Mesodermal cell (in vitro differentiated cells): ENCODE measurements around the gene DUSP9.
"Not testable (repeated sequence)": the region's sequence is repeated elsewhere in the genome, so short reads cannot be mapped to it uniquely, and the experiment has no call there.

Source experiments
- H3K27ac ChIP-seq: 2 replicates; pipeline ENCODE4 v1.7.0; 2013; ENCODE audit warnings: mild to moderate bottlenecking, low read depth, low read length, moderate library complexity; ENCODE audit not compliant: severe bottlenecking
- H3K36me3 ChIP-seq: 2 replicates; pipeline ENCODE4 v1.7.1; 2013; ENCODE audit warnings: mild to moderate bottlenecking, low read length, moderate library complexity; ENCODE audit not compliant: control insufficient read depth, insufficient read depth
- H3K4me1 ChIP-seq: one replicate; pipeline ENCODE4 v1.7.1; 2013; ENCODE audit warnings: mild to moderate bottlenecking, low read length; ENCODE audit not compliant: insufficient read depth, control insufficient read depth, poor library complexity, severe bottlenecking
- H3K4me3 ChIP-seq: 2 replicates; pipeline ENCODE4 v1.7.0; 2013; ENCODE audit warnings: low read length, control low read depth, mild to moderate bottlenecking; ENCODE audit not compliant: insufficient read depth, poor library complexity, severe bottlenecking; ENCODE audit errors: extremely low read depth
- H3K9me3 ChIP-seq: 2 replicates; pipeline ENCODE4 v1.7.1; 2013; ENCODE audit warnings: mild to moderate bottlenecking, low read length, moderate library complexity; ENCODE audit not compliant: control insufficient read depth
- WGBS, 2 experiments: methylation state at CpG; one replicate each; pipeline ENCODE4 v1.1.5; 2013; ENCODE audit warnings: missing lambda C conversion rate in 2 of 2; ENCODE audit not compliant: insufficient coverage in 2 of 2; 5-methylcytosine and 5-hydroxymethylcytosine counted together

The DUSP9 gene

DNA sequence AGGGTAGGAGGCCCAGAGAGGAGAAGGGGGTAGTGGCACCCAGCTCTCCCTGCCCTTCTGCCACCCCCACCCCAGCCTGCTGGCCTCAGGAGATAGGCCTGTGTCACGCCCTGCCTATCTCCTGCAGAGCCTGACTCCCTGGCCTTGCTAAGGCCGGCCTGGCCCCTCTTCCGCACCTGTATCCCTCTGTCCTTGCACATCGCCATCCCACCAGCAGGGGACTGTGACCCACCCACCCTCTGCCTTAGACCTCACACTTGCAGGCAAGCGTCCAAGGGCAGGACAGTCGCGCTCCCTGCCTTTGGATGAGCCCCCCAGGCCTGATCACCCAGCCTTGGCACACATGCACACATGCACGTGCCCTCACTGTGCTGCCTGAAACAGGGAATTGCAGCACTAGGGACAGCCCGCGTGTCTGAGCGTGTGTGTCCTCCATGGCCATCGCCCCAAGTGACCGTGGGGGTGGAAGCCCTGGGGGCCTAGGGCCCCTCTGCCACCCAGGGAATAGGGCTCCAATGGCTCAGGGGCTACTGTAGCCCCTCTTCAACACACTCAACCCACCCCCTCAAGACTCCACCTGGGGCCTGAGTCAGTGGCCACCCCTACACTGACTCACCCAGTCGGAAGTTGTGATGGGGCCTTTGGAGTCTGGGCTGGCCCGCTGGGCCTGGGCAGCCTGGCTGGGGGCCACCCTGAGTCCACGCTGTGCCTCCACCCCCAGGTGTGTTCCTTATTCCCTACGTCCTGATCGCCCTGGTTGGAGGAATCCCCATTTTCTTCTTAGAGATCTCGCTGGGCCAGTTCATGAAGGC, 42.9 kb downstream of the DUSP9 start:
- WGBS, 2 experiments: 92 to 100% methylated on average over 4 to 5 of the region's 19 CpGs
- Histone ChIP-seq H3K9me3 (no peaks in the 10 kb centered on the region), H3K4me3 (peak overlapping the region; percentile 8), H3K4me1 (peaks cover 11% of the 10 kb centered on the region), H3K36me3 (no peaks in the 10 kb centered on the region), H3K27ac (no peak overlapping the region)

DNA sequence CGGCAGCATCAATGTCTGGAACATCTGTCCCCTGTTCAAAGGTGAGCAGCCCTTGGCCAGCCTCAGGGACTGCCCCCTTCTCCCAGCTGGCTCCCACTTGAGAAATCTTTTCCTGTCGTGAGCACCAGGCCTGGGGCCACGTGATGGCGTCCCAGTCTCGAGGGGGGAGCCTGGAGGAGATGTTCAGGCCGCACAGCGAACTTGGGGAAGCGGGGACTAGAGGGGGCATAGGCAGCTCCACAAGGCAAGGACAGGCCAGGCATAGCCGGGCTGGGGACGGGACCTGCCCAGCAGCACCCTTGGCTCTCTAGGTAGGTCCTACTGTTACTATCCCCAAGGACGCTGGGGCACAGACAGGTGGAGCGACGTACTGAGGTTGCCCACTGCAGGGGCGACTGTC, 43.5 kb downstream of the DUSP9 start:
- Histone ChIP-seq H3K36me3 (no peaks in the 10 kb centered on the region), H3K4me1 (peaks cover 7% of the 10 kb centered on the region), H3K9me3 (no peaks in the 10 kb centered on the region), H3K4me3 (no peak overlapping the region), H3K27ac (no peak overlapping the region)
- 93 to 97% methylated on average over 3 of the region's 14 CpGs for WGBS, 2 experiments

DNA sequence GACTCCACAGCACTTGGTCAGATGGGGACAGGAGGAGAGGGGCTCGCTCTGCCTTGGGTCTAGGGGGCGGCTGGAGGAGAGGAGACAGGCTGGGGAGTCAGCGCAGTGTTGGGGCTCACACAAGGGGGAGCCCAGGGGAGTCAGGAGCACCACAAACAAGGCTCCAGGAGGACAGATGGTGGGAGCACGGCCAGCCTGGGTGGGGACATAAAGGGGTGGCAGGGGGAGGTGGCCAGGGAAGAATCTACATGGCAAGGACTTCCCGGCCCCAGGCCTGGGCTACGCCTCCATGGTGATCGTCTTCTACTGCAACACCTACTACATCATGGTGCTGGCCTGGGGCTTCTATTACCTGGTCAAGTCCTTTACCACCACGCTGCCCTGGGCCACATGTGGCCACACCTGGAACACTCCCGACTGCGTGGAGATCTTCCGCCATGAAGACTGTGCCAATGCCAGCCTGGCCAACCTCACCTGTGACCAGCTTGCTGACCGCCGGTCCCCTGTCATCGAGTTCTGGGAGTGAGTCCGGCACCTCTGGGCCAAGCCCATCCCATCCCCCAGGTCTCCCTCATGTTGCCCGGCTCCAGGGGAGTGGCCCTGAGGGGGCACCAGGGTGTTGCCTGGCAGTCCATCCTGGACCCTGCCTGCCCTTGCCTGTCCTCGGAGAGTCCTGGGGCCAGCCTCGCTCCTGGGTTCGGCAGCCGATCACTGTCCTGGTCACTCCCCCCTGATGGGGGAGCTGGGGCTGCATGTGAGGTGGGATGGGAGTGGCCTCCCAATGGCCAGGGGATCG, 44.2 kb downstream of the DUSP9 start:
- not testable (repeated sequence) for H3K36me3 ChIP-seq, H3K4me3 ChIP-seq, H3K9me3 ChIP-seq, H3K4me1 ChIP-seq, H3K27ac ChIP-seq
- WGBS, 2 experiments: 86 to 97% methylated on average over 1 to 7 of the region's 21 CpGs

DNA sequence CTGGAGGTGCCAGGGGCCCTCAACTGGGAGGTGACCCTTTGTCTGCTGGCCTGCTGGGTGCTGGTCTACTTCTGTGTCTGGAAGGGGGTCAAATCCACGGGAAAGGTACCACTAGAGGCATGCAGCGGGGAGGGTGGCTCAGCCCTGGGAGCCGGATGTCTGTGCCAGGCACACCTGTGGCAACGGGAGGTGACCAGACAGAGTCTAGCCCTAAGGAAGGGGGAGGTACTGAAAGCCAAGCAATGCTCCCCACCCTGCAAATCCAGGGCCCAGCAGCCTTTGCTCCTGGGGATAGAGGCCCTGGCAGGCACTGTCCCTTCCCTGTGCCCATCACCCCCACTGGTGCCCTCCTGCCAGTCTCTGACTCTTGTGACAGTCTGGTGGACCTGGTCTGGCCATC, 45.0 kb downstream of the DUSP9 start:
- H3K4me1 ChIP-seq: no peaks in the 10 kb centered on the region
- no peaks in the 10 kb centered on the region for H3K36me3 ChIP-seq
- H3K9me3 ChIP-seq: no peaks in the 10 kb centered on the region
- 88 to 90% methylated on average over 2 to 3 of the region's 4 CpGs for WGBS, 2 experiments
- H3K27ac ChIP-seq: no peak overlapping the region
- no peak overlapping the region for H3K4me3 ChIP-seq

DNA sequence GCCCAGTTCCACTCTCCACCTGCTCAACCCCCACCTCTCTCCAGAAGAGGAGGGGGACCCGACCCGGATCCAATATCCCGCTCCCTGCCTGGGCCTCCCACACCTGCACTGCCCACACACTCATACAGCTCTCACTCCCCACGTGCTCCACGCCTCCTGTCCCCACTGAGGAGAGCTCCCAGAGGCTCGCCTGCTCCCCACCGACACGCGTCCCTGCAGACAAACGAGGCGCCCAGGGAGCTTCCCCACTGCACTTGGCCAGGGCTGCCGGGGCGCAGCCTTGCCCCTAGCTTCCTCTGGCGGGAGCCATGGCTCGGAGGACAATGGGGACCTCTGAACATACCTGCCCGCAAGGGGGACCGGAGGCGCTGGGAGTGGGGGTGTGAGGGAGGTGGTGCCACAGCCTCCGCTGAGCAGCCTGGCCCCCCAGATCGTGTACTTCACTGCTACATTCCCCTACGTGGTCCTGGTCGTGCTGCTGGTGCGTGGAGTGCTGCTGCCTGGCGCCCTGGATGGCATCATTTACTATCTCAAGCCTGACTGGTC, 45.7 kb downstream of the DUSP9 start:
- Histone ChIP-seq H3K4me3 (no peak overlapping the region), H3K4me1 (no peaks in the 10 kb centered on the region), H3K36me3 (no peaks in the 10 kb centered on the region), H3K9me3 (no peaks in the 10 kb centered on the region), H3K27ac (no peak overlapping the region)
- 100% methylated on average over 1 to 2 of the region's 24 CpGs for WGBS, 2 experiments

DNA sequence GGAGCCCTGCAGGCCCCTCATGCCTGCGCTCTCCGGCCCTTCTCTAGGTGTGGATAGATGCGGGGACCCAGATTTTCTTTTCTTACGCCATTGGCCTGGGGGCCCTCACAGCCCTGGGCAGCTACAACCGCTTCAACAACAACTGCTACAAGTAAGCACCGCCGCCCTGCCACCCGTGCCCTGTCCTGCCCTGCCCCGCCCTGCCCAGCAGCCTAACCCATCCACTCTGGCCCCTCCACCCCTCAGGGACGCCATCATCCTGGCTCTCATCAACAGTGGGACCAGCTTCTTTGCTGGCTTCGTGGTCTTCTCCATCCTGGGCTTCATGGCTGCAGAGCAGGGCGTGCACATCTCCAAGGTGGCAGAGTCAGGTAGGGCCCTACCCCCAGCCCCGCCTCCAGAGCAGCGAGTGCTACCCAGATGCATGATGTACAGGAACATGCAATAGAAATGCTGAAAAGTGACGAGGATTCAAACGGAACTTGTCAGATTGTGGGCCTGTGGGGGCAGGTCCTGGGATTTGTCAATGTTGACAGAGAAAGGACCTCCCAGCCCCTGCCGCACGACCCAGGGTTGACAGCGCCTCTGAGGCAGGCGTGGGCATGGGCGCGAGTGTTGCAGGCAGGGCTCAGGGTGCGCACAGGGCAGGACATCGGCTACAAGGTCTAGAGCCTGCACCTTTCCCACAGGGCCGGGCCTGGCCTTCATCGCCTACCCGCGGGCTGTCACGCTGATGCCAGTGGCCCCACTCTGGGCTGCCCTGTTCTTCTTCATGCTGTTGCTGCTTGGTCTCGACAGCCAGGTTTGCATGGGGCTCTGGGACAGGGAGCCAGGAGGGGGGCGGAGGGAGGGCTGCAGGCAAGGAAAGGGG, 46.4 kb downstream of the DUSP9 start:
- H3K27ac ChIP-seq: no peak overlapping the region
- no peaks in the 10 kb centered on the region for H3K9me3 ChIP-seq
- no peaks in the 10 kb centered on the region for H3K4me1 ChIP-seq
- H3K36me3 ChIP-seq: no peaks in the 10 kb centered on the region
- no peak overlapping the region for H3K4me3 ChIP-seq
- WGBS, 2 experiments: 98 to 100% methylated on average over 4 to 13 of the region's 31 CpGs

DNA sequence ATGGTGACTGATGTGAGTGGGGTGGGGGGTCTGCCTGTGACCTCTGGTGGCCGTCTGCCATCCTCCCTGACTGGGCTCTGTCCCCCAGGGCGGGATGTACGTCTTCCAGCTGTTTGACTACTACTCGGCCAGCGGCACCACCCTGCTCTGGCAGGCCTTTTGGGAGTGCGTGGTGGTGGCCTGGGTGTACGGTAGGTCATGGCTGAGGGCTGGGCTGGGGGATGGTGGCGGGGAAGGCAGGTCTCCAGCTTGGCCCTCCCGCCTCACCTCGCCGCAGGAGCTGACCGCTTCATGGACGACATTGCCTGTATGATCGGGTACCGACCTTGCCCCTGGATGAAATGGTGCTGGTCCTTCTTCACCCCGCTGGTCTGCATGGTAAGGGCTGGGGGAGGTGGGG, 47.3 kb downstream of the DUSP9 start:
- H3K36me3 ChIP-seq, H3K4me3 ChIP-seq: not testable (repeated sequence)
- 90% methylated on average over 4 to 7 of the region's 16 CpGs for WGBS, 2 experiments

DNA sequence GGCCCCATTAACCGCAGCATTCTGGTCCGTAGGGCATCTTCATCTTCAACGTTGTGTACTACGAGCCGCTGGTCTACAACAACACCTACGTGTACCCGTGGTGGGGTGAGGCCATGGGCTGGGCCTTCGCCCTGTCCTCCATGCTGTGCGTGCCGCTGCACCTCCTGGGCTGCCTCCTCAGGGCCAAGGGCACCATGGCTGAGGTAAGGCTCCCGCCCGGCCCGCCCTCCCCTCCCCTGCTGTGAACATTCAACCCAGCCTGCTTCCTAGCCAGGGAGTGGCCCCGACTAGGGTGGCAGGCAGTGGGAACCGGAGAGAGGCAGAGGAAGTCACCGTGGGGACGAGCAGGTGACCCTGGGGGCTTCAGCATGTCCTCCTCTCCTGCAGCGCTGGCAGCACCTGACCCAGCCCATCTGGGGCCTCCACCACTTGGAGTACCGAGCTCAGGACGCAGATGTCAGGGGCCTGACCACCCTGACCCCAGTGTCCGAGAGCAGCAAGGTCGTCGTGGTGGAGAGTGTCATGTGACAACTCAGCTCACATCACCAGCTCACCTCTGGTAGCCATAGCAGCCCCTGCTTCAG, 47.8 kb downstream of the DUSP9 start:
- H3K36me3 ChIP-seq: no peaks in the 10 kb centered on the region
- no peak overlapping the region for H3K27ac ChIP-seq
- no peak overlapping the region for H3K4me3 ChIP-seq
- H3K9me3 ChIP-seq: no peaks in the 10 kb centered on the region
- 96 to 98% methylated on average over 8 to 16 of the region's 23 CpGs for WGBS, 2 experiments
- no peaks in the 10 kb centered on the region for H3K4me1 ChIP-seq

More for the DNA sequence above, 47.3 kb downstream of the DUSP9 start:
- not testable (repeated sequence) for H3K27ac ChIP-seq, H3K4me1 ChIP-seq, H3K9me3 ChIP-seq

DNA sequence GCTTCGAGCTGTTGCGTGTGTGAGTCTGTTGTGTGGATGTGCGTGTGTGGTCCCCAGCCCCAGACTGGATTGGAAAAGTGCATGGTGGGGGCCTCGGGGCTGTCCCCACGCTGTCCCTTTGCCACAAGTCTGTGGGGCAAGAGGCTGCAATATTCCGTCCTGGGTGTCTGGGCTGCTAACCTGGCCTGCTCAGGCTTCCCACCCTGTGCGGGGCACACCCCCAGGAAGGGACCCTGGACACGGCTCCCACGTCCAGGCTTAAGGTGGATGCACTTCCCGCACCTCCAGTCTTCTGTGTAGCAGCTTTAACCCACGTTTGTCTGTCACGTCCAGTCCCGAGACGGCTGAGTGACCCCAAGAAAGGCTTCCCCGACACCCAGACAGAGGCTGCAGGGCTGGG, 49.1 kb downstream of the DUSP9 start:
- Histone ChIP-seq H3K36me3 (peaks cover 1% of the 10 kb centered on the region), H3K4me1 (no peaks in the 10 kb centered on the region)
- WGBS, 2 experiments: 96 to 97% methylated on average over 6 to 7 of the region's 15 CpGs

DNA sequence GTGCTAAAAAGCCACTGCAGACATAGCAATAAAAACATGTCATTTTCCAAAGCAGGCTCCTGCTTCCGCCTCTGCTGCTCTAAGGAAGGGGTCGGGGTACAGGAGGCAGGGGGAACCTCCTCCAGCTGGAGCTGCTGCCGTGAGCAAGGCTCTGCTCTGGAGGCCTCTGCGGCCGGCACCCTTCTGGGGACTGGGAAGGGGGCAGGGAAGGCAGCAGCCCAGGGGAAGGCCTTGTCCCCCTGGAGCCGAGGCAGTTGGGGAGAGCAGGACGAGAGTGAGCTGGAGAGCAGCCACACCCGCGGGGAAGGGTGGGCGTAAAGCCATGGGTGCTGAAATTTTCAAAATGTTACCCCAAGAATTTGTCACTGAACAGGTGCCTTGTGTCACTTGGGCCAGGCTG, 49.5 kb downstream of the DUSP9 start:
- not testable (repeated sequence) for H3K36me3 ChIP-seq, H3K4me3 ChIP-seq, H3K4me1 ChIP-seq, H3K9me3 ChIP-seq, H3K27ac ChIP-seq
- WGBS, 2 experiments: 77 to 100% methylated on average over 3 to 4 of the region's 10 CpGs

More for the DNA sequence above, 49.1 kb downstream of the DUSP9 start:
- no peak overlapping the region for H3K27ac ChIP-seq
- no peak overlapping the region for H3K4me3 ChIP-seq
- no peaks in the 10 kb centered on the region for H3K9me3 ChIP-seq
